HepG2 (cell line): ENCODE measurements around the gene PLCB1. TPM values are rescaled to one million over a fixed set of nuclear protein-coding genes. Genes with fewer than 3 reads are reported as not detected.

Source experiments
- CBX5 ChIP-seq: sonication (generic); formaldehyde crosslinking; IDR thresholded peaks from 2 replicates; pipeline ENCODE4 v1.4.0; 2020; ENCODE audit warnings: missing genetic modification reagents, borderline replicate concordance
- FOXA3 ChIP-seq: IDR thresholded peaks from 2 replicates; pipeline ENCODE4 v1.6.1; 2016; ENCODE audit warnings: missing genetic modification reagents, missing compliant biosample characterization
- FOXJ3 ChIP-seq: sonication (generic); formaldehyde crosslinking; IDR thresholded peaks from 2 replicates; pipeline ENCODE4 v1.4.0; 2020; ENCODE audit warnings: missing genetic modification reagents, mild to moderate bottlenecking, borderline replicate concordance
- MXD4 ChIP-seq: IDR thresholded peaks from 2 replicates; pipeline ENCODE4 v1.6.1; 2016; ENCODE audit warnings: mild to moderate bottlenecking, missing biosample characterization, missing genetic modification reagents
- POGZ ChIP-seq: sonication (generic); formaldehyde crosslinking; IDR thresholded peaks from 2 replicates; pipeline ENCODE4 v1.4.0; 2020; ENCODE audit warnings: mild to moderate bottlenecking, missing genetic modification reagents
- RARA ChIP-seq: IDR thresholded peaks from 2 replicates; pipeline ENCODE4 v1.6.1; 2016; ENCODE audit warnings: missing genetic modification reagents, missing compliant biosample characterization
- TBX3 ChIP-seq: fragments of 450-650 bp; IDR thresholded peaks from 2 replicates; pipeline ENCODE4 v1.6.1; 2017; ENCODE audit warnings: antibody characterized with exemption, mild to moderate bottlenecking, inconsistent platforms, borderline replicate concordance
- ZMYM3 ChIP-seq: sonication (generic); formaldehyde crosslinking; IDR thresholded peaks from 2 replicates; pipeline ENCODE4 v1.5.1; 2020; ENCODE audit warnings: mild to moderate bottlenecking, missing genetic modification reagents
- ZNF251 ChIP-seq: sonication (generic); formaldehyde crosslinking; IDR thresholded peaks from 2 replicates; pipeline ENCODE4 v1.9.0; 2021; ENCODE audit warnings: mild to moderate bottlenecking, missing genetic modification reagents
- ZNF446 ChIP-seq: sonication (generic); formaldehyde crosslinking; IDR thresholded peaks from 2 replicates; pipeline ENCODE4 v1.5.0; 2020; ENCODE audit warnings: mild to moderate bottlenecking, missing genetic modification reagents
- ZNF709 ChIP-seq: sonication (generic); formaldehyde crosslinking; IDR thresholded peaks from 2 replicates; pipeline ENCODE4 v1.5.0; 2020; ENCODE audit warnings: mild to moderate bottlenecking, missing genetic modification reagents
- polyA plus RNA-seq, 8 experiments: library from polyadenylated mRNA; depleted of rRNA in 3 of 8; stranded (reverse) in 7 of 8; unstranded in 1 of 8; fragments of >200 nt; fragmentation: Illumina TruSeq in 4 of 8; extraction: Trizol in 4 of 8; gene quantifications; 2 replicates each; pipeline versions ENCODE4 v1.2.1 to v1.2.3, GENCODE V29; 2011 to 2016; ENCODE audit warnings: low read depth in 4 of 8, missing spikeins in 1 of 8, mixed read lengths in 1 of 8; ENCODE audit not compliant: insufficient read depth in 1 of 8
- total RNA-seq, 5 experiments: library from RNA; depleted of rRNA; stranded (reverse); fragments of >200 nt; fragmentation: Illumina TruSeq; extraction: Trizol; gene quantifications; 2 replicates each; pipeline ENCODE4 v1.2.3, GENCODE V29; 2016; ENCODE audit warnings: low read depth in 1 of 5
- TF ChIP-seq, protein P1 (sequence below): sonication (generic); formaldehyde crosslinking; IDR thresholded peaks from 2 replicates; pipeline ENCODE4 v1.5.1; 2020; ENCODE audit warnings: mild to moderate bottlenecking, missing genetic modification reagents
- TF ChIP-seq, protein P2 (sequence below): IDR thresholded peaks from 2 replicates; pipeline ENCODE4 v1.6.1; 2016; ENCODE audit warnings: low read depth
- TF ChIP-seq, protein P3 (sequence below): IDR thresholded peaks from 2 replicates; pipeline ENCODE4 v1.6.1; 2012; ENCODE audit warnings: low read depth, low read length, improper control_type of control experiment
- TF ChIP-seq, protein P4 (sequence below): sonication (generic); formaldehyde crosslinking; IDR thresholded peaks from 2 replicates; pipeline ENCODE4 v1.5.1; 2020; ENCODE audit warnings: mild to moderate bottlenecking, missing genetic modification reagents, moderate library complexity
- TF ChIP-seq, protein P5 (sequence below): IDR thresholded peaks from 2 replicates; pipeline ENCODE4 v1.4.0; 2020; ENCODE audit warnings: mild to moderate bottlenecking, missing genetic modification reagents

PLCB1 gene
- total and polyA plus RNA-seq, 2 of the 13 experiments (the other 11 are each of a cell fraction or from before 2014, with no cell fraction given), result 42.4 to 55.9 TPM

DNA sequence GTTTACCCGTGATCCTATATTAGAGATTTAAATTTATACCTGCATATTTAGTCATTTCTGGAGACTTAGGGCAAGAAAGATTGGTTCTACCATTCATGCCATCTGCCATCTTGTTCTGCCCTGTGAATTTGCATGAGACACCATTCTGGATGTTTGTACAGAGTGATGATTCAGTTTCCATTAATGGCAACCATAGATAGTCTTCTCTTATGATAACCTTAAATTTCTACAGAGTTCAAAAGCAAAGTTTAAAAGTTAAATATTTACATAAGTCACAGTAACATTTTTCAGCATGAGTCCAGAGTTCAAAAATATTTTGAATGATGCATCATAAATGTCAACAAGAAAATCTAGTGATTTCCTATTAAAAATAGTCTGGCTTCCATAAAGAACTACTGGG lies 23.2 kb downstream of the PLCB1 start (continued):
- TF ChIP-seq TBX3 (peak; percentile 62; the same call in 1 of the 2 replicates), RARA (peak; percentile 81), MXD4 (CRISPR knock-in tag) (no peak), ZNF446 (CRISPR knock-in tag) (no peak), CBX5 (CRISPR knock-in tag) (no peak), ZMYM3 (CRISPR knock-in tag) (no peak), ZNF709 (no peak), POGZ (peak; percentile 54; the same call in 1 of the 2 replicates), FOXA3 (peak; percentile 83), FOXJ3 (CRISPR knock-in tag) (no peak), ZNF251 (no peak)
- TF ChIP-seq, protein P1, sequence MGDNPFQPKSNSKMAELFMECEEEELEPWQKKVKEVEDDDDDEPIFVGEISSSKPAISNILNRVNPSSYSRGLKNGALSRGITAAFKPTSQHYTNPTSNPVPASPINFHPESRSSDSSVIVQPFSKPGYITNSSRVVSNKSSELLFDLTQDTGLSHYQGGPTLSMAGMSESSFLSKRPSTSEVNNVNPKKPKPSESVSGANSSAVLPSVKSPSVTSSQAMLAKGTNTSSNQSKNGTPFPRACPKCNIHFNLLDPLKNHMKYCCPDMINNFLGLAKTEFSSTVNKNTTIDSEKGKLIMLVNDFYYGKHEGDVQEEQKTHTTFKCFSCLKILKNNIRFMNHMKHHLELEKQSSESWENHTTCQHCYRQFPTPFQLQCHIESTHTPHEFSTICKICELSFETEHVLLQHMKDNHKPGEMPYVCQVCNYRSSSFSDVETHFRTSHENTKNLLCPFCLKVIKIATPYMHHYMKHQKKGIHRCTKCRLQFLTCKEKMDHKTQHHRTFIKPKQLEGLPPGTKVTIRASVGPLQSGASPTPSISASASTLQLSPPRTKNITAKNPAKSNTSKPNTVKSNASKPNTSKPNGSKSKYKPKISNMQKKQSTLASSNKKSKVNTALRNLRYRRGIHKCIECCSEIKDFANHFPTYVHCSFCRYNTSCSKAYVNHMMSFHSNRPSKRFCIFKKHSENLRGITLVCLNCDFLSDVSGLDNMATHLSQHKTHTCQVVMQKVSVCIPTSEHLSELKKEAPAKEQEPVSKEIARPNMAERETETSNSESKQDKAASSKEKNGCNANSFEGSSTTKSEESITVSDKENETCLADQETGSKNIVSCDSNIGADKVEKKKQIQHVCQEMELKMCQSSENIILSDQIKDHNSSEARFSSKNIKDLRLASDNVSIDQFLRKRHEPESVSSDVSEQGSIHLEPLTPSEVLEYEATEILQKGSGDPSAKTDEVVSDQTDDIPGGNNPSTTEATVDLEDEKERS (CRISPR knock-in tag), result peak; percentile 2; the same call in 1 of the 2 replicates
- TF ChIP-seq, protein P2, sequence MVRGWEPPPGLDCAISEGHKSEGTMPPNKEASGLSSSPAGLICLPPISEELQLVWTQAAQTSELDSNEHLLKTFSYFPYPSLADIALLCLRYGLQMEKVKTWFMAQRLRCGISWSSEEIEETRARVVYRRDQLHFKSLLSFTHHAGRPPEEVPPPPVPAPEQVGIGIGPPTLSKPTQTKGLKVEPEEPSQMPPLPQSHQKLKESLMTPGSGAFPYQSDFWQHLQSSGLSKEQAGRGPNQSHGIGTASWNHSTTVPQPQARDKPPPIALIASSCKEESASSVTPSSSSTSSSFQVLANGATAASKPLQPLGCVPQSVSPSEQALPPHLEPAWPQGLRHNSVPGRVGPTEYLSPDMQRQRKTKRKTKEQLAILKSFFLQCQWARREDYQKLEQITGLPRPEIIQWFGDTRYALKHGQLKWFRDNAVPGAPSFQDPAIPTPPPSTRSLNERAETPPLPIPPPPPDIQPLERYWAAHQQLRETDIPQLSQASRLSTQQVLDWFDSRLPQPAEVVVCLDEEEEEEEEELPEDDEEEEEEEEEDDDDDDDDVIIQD (CRISPR knock-in tag), result peak; percentile 81; the same call in 1 of the 2 replicates
- TF ChIP-seq, protein P3, sequence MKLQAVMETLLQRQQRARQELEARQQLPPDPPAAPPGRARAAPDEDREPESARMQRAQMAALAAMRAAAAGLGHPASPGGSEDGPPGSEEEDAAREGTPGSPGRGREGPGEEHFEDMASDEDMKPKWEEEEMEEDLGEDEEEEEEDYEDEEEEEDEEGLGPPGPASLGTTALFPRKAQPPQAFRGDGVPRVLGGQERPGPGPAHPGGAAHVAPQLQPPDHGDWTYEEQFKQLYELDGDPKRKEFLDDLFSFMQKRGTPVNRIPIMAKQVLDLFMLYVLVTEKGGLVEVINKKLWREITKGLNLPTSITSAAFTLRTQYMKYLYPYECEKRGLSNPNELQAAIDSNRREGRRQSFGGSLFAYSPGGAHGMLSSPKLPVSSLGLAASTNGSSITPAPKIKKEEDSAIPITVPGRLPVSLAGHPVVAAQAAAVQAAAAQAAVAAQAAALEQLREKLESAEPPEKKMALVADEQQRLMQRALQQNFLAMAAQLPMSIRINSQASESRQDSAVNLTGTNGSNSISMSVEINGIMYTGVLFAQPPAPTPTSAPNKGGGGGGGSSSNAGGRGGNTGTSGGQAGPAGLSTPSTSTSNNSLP, result peak; percentile 95
- TF ChIP-seq, protein P4, sequence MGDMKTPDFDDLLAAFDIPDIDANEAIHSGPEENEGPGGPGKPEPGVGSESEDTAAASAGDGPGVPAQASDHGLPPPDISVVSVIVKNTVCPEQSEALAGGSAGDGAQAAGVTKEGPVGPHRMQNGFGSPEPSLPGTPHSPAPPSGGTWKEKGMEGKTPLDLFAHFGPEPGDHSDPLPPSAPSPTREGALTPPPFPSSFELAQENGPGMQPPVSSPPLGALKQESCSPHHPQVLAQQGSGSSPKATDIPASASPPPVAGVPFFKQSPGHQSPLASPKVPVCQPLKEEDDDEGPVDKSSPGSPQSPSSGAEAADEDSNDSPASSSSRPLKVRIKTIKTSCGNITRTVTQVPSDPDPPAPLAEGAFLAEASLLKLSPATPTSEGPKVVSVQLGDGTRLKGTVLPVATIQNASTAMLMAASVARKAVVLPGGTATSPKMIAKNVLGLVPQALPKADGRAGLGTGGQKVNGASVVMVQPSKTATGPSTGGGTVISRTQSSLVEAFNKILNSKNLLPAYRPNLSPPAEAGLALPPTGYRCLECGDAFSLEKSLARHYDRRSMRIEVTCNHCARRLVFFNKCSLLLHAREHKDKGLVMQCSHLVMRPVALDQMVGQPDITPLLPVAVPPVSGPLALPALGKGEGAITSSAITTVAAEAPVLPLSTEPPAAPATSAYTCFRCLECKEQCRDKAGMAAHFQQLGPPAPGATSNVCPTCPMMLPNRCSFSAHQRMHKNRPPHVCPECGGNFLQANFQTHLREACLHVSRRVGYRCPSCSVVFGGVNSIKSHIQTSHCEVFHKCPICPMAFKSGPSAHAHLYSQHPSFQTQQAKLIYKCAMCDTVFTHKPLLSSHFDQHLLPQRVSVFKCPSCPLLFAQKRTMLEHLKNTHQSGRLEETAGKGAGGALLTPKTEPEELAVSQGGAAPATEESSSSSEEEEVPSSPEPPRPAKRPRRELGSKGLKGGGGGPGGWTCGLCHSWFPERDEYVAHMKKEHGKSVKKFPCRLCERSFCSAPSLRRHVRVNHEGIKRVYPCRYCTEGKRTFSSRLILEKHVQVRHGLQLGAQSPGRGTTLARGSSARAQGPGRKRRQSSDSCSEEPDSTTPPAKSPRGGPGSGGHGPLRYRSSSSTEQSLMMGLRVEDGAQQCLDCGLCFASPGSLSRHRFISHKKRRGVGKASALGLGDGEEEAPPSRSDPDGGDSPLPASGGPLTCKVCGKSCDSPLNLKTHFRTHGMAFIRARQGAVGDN, result no peak
- TF ChIP-seq, protein P5, sequence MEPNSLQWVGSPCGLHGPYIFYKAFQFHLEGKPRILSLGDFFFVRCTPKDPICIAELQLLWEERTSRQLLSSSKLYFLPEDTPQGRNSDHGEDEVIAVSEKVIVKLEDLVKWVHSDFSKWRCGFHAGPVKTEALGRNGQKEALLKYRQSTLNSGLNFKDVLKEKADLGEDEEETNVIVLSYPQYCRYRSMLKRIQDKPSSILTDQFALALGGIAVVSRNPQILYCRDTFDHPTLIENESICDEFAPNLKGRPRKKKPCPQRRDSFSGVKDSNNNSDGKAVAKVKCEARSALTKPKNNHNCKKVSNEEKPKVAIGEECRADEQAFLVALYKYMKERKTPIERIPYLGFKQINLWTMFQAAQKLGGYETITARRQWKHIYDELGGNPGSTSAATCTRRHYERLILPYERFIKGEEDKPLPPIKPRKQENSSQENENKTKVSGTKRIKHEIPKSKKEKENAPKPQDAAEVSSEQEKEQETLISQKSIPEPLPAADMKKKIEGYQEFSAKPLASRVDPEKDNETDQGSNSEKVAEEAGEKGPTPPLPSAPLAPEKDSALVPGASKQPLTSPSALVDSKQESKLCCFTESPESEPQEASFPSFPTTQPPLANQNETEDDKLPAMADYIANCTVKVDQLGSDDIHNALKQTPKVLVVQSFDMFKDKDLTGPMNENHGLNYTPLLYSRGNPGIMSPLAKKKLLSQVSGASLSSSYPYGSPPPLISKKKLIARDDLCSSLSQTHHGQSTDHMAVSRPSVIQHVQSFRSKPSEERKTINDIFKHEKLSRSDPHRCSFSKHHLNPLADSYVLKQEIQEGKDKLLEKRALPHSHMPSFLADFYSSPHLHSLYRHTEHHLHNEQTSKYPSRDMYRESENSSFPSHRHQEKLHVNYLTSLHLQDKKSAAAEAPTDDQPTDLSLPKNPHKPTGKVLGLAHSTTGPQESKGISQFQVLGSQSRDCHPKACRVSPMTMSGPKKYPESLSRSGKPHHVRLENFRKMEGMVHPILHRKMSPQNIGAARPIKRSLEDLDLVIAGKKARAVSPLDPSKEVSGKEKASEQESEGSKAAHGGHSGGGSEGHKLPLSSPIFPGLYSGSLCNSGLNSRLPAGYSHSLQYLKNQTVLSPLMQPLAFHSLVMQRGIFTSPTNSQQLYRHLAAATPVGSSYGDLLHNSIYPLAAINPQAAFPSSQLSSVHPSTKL (CRISPR knock-in tag), result peak; percentile 81; the same call in 1 of the 2 replicates
